GM18502 (cell line): ENCODE results near the gene FAM13C.
"Not testable (repeated sequence)": the region's sequence is repeated elsewhere in the genome, so short reads cannot be mapped to it uniquely, and the experiment has no call there.

ENCODE experiments used
- ATAC-seq: cut with Tn5 transposase; IDR thresholded peaks from one replicate; pipeline ENCODE4 v1.9.1; 2021; ENCODE audit warnings: mild to moderate bottlenecking; ENCODE audit not compliant: unreplicated experiment, poor library complexity

FAM13C gene

DNA sequence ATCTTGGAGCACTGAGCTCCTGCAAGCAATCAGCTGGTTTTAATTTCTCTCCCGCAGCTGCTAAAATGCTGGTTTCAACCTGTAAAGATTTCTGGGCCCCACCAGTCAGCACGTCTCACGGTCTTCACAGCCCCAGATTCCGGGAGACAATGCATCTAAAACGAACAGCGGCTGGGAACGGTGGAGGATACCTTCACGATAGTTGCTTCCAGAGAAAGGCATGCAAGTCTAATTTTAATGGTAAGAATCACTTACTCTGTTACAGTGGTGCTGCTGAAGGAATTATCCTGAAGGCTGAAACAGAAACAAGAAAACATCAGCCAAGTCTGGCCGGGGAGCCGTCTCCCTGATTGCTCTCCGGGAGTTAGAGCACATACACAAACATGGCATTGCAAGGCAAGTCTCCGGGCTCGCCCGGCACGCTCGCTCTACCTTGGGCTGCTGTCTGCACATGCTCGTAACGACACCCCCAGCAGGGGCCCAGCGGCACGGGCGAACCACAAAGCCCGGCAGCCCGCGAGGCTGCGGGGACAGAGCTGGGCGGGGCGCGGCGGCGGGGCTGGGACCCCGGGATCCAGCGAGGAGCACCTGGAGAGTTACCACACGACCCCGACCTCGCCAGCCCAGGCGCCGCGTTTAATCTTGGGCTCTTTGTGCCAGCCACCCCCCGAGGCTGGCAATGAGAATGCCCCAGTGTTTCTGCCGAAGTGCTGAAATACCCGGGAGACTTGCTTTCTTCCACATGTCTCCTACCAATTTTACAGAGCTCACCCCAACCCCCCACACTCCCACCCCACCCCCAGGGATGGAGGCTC lies at the start of gene FAM13C:
Gene FAM13C (minus strand): TSS at position 406 of the 815 bp plus-strand sequence. CDS start 89 bp downstream, at position 317.
- ATAC-seq: no peak

DNA sequence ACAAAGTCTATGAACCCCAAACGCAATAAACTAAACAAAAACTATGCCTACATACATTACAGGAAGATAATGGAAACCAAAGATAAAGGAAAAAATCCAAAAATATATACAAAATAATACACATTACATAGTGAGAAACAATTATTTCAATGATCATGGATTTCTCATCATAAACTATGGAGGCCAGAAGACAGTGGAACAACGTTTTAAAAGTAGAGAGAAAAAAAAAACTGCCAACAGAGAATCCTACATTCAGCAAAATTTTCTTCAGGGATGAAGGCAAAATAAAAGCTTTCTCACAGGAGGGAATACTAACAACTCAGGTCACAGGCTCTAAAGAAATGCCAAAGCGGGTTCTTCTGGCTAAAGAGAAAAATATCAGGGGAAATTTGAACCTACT lies 42.9 kb upstream of the FAM13C start:
- no peak for ATAC-seq

DNA sequence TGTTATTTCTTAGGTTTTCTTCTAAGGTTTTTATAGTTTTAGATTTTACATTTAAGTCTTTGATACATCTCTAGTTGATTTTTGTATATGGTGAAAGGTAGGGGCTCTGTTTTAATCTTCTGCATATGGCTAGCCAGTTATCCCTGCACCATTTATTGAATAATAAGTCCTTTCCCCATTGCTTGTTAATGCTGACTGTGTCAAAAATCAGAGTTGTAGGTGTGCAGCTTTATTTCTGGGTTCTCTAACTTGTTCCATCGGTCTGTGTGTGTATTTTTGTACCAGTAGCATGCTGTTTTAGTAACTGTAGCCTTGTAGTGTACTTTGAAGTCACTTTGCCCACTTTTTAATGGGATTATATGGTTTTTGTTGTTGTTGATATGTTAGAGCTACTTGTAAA lies 37.9 kb upstream of the FAM13C start:
- ATAC-seq: no peak

DNA sequence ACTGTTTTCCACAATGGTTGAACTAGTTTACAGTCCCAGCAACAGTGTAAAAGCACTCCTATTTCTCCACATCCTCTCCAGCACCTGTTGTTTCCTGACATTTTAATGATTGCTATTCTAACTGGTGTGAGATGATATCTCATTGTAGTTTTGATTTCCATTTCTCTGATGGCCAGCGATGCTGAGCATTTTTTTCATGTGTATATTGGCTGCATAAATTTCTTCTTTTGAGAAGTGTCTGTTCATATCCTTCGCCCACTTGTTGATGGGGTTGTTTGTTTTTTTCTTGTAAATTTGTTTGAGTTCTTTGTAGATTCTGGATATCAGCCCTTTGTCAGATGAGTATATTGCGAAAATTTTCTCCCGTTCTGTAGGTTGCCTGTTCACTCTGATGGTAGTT lies 37.0 kb upstream of the FAM13C start:
- ATAC-seq: not testable (repeated sequence)

DNA sequence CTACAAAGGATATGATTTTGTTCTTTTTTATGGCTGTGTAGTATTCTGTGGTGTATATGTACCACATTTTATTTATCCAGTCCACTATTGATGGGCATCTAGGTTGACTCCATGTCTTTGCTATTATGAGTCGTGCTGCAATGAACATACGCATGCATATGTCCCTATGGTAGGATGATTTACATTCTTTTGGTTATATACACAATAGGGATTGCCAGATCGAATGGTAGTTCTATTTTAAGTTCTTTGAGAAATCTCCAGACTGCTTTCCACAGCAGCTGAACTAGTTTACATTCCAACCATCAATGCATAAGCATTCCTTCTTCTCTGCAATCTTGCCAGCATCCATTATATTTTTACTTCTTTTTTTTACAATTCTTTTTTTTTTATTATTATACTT lies 35.6 kb upstream of the FAM13C start:
- ATAC-seq: no peak

DNA sequence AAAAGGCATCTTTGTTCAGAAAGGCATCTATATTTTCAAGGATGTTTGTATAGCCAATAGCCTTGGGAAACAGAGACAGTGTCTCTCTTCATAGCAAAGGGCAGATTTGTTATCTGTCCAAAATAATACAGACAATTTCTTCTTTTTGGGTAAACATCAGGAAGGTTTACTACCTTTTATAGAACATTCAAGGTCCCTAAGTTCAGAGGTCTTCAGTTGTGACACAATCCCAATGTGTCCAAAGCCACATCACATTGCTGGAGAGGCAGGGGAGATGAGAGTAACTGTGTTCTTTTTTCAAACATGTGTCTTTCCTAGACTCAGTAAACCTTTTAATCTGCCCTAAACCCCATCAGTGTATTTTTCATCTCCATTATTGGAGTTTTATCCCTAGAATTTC lies 33.6 kb upstream of the FAM13C start:
- no peak for ATAC-seq

DNA sequence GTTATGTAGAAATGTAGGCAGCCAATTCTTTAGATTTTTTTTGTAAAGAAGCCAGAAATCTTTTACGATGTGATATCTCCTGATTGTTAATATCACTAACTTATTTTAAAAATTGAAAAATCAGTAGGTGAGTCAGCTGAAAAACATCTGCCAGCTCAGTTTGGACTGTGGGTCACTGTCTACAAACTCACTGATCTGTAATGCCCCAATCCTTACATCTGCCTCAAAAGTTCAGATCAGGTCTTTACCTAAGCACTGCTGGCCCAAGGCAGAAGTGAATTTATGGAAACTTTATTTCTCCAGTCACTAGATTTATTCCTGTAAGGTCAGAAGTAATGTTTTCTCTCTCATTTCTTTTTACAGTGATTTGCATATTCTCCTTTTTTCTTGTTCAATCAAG lies 31.0 kb upstream of the FAM13C start:
- ATAC-seq: no peak

DNA sequence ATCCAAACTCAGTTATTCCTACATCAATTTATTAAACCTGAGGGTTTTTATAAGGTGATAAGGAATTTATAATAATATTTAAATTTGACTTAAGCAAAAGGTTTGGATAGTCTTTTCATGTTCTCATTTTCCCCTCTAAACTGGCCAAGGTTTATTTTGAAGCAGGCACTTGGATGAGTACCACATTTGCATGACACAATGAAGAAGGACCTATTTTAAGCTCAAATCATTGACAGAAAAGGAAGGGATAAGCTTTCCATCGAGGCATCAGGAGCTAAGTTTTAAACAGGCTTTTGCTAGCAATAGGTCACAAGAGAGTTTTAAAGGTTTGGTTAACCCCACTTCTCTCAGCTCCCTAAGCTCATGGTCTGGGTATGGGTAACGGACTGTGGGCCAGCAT lies 28.7 kb upstream of the FAM13C start:
- no peak for ATAC-seq

DNA sequence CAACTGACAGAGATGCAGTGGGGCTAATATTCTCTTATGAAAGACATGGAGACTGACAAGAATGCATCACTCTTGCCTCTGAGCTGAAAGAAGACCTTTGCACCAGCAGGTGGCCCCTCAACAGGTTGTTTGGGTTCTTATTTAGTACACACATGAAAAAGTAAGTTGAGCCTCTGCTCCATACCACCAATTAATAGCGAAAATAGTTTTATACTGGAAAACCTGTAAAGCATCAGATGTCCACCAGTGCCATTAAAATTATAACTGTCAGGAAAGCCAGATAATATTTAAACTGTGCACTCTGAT lies 26.3 kb upstream of the FAM13C start:
- no peak for ATAC-seq

DNA sequence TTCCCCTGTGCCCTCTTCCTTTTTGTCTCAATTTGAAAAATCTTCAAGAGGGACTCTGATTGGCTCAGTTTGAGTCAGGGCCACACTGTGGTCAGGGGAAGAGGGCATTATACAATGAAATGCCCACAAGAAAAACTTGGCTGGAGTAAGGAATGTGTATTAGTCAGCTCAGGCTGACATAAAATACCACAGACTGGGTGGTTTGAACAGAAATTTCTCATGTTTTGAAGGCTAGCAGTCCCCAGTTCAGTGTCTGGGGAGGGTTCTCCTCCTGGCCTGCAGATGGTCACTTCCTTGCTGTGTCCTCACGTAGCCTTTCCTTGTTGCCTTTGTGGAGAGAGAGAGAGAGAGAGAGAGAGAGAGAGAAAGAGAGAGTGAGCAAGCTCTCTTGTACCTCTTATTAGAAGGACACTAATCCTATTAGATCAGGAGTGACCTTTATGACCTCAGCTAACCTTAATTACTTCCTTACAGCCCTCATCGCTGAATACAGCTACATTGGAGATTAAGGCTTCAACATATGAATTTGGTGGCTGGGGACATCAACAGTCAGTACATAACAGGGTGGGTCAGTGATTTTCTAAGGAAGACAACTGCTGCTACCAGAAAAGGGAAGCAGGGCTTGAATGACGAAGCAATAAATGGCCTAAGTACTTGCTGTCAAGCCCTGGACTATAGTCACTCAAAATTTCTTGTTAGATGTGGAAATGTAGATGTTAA lies 25.8 kb upstream of the FAM13C start:
- ATAC-seq: no peak

DNA sequence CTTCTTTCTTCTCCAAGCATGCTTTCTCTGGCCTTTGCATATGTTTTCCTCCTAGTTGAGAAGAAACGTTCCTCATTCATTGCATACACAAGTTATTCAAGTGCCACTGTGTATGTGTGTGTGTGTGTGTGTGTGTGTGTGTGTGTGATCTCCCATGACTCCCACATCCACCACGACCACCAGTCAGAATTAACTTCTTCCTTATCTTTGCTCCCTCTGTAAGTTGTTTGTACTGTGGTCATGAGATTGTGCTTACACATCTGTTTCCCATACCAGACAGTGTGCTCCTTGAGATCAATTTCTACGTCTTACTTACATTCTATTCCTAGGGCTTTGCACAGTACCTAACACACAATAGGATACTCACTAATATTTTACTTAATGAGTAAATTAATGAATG lies 22.4 kb upstream of the FAM13C start:
- ATAC-seq: no peak

DNA sequence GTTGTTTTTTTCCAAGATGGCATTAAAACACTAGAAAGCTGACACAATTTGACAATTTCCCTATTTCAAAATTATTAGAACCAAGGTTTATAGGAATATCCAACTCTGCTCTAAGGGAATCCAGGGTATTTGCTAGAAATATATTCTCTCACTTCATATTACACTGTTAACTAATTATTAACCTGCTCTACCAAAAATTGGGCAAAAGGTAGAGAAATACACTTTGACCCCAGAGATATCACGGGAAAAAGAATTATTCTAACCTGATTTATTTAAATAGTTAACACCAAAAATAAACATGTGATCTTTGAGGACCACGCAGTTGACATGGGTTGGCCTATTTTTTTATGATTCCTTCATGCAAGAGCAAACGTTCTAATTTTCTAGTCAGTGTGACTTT lies 21.6 kb upstream of the FAM13C start:
- ATAC-seq: no peak

DNA sequence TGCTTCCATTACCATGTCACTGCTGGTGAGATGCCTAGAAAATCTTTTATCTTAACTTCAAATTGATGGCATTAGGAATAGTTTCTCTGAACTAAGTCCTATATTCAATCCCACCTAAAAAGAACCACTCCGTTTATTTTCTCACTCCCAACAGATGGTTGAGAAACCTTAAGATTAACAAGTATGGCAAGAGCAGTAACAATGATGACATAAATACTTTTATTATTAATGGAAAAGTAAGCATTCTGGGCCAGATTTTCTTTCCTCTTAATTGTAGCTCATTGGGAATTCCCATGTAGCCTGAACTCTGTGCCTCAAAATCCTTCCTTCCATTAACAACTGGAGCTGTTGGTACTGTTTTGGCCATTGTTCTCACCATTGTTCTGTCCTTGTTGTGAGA lies 21.1 kb upstream of the FAM13C start:
- ATAC-seq: no peak

DNA sequence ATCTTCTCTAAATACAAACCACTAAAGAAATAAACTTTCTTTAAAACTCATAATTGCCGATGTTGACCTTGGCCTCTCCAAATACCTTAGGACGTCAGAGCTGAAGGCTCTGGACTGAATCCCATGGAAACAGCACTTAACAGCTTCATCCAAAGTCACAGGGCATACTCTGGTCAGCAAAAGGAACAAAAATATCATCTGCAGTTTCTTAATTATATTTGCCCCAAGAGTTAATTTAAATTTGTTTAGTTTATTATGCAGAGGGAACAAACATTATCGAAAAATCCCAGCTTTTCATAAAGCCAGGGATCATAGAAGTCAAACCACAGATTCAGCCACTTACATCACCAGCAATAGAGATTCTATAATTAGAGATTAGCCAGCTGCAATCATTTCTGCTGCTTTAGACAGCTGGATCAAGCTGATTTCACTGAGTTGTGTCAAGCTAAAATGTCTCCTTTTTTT lies 20.5 kb upstream of the FAM13C start:
- no peak for ATAC-seq

DNA sequence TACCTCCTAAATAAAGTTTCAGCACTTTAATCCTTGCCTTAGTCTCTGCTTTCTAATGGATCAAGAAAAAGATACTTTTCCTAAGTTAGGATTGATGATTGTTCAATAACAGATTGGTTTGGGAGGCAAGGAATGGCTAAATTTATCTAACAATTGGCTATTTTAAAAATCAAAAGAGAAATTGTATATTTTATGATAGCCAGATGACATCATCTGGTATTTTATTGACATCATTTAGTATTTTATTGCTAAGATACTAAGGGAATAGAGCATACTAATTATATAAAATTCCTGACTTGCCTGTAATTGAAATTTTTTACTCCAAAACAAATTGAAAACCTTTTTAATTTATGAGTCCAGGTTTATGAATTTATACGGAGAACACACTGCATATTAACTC lies 19.3 kb upstream of the FAM13C start:
- ATAC-seq: no peak

DNA sequence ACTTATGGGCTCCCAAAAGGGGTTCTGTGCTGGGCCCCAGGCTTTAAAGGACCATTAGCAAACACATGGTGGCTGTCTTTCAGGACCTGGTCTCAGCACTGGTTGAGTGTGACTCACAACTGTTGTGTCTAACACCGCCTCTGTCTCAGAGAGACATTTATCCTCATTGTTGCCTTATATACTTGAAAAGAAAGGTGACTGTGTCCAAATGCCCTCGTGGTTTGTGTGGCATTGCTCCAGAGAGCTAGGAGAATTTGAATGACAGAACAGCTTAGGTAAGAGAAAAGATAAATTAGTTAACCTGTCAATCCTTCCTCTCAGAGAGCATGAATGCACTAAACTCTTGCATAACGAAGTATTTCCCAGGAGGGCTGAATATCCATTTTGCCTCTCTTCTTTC lies 14.5 kb upstream of the FAM13C start:
- ATAC-seq: no peak

DNA sequence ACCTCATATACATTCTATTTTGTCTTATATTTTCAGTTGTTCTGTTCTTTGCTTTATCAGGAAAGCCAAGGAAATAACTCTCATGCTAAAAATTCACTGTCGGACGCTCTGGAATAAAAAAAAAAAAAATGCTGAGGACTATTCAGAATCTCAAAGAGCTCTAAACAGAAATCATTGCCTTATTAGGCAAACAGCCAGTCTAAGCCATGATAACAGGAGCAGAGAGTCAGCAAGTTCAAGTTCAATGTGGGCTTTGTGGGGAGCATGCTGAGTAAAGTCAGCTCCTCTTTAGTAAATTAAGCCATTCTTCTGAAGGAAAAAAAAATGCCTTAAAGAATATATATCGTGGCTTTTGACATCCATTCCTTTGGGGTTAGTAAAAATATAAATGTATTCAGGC lies 13.6 kb upstream of the FAM13C start:
- no peak for ATAC-seq

DNA sequence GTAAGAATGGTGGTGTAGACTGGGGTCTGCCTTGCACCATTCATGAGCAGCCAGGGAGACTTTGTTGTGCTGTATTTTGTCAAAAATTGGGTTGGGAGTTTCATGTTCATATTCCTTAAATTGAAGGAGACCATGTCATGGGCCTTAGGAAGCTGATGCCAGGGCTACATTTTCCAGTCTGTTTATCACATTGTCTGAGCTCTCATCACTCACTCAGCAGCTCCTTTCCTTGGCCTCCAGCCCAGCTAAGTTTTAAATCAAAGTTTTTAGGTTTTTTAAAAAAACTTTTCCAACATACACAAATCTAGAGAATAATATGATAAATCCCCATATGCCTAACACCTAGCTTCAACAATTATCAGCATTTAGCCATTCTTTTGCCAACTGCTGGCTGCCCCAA lies 12.6 kb upstream of the FAM13C start:
- ATAC-seq: no peak

DNA sequence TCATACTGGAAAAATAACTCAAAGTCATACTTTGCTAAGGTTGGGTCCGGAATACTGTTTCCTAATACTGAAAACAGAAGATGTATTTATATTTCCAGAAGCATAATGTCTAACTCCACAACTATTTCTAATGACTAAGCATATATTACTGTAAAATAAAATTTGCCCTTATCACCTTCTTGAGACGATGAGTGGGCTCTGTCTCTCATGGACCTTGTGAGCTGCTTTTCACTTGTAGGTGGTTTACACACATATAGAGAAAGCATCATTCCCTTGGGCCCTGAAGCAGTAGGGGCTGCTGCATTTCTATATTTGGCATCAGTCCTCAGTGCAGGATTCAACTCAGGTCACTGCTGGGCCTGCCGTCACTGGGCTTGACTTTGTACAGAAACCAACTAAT lies 10.7 kb upstream of the FAM13C start:
- ATAC-seq: no peak

DNA sequence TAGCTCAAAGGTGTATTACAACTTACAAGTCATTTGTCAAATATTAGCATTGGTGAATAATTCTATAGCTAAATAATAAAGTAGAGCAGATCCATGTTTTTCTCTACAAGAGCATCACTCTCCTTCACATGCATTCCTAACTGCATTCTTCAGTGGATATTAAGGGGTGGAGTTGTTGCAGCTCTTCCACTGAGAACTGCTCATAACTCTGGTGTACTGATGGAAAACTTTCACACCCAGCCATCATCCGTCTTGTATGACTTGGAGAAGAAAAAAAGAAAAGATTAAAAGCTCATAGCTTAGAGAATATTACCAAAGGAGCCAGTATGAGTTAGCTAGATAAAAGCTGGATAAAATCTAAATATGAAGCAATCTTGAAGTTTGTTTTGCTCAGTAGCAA lies 10.2 kb upstream of the FAM13C start:
- ATAC-seq: no peak

DNA sequence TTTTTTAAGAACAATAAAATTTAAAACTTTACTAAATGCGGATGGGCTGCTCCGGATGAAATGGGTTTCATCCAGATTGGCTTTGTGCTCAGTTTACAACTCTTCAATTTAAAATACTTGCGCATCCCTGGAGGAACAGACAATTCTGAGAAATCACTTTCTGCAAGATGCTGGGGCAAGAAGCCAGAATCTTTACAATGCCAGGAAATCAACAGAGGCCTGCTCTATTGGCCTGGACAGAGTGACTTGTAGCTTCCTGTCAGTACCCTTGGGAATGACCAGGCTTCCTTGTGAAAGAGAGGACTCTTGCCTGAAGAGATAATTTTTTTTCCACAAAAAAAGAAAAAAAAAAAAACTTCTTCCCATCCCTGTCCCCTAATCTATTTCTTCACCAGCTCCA lies 3.9 kb upstream of the FAM13C start:
- ATAC-seq: no peak

DNA sequence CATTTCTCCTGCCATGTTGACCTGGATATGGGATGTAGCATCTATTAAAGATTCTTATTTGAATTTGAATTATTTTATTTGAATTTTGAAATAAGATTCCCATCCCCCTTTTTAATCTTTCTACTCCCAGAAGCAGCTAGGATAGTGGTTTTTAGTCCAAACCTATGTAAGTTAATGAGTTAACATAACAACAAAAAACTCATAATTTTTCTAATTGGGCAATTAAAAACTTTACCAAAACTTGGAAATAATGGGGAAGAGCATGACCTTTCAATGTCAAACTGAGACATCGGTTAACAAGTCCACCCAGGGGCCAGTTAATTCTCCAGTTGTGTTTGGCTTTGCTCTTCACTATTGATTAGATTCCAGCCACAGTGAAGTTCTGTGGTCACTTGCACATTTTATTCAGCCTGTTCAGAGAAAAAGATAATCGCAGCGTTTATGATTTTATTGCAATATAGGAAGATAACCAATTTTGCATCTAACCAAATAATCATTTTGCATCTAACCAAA lies 1.2 kb upstream of the FAM13C start:
- no peak for ATAC-seq
